DMS 273 (cell line): Measurements from ENCODE around the gene PRDM4.
"Not testable (repeated sequence)": the region's sequence is repeated elsewhere in the genome, so short reads cannot be mapped to it uniquely, and the experiment has no call there.

Experiments used
- DNase-seq: peaks from one replicate; lab custom pipeline; 2025; ENCODE audit not compliant: unreplicated experiment; lab: John Stamatoyannopoulos, UW

The PRDM4 gene

GRCh38 chr12:107702106-107702505, 58.8 kb downstream of the PRDM4 start:
- no peak for DNase-seq

GRCh38 chr12:107695772-107696171, 65.2 kb downstream of the PRDM4 start:
- DNase-seq: not testable (repeated sequence)

- DNase-seq: peak; percentile 96
These were observed 75.3 kb downstream of the PRDM4 start, which contains the start of gene PWP1 for GRCh38 chr12:107685360-107686248. PWP1 (plus strand) TSS chr12:107685799; CDS start chr12:107685900, 101 bp downstream.

- peak; percentile 59 for DNase-seq
These were observed 76.0 kb downstream of the PRDM4 start for GRCh38 chr12:107684990-107685359.

- DNase-seq: peak; percentile 29
These were observed 76.7 kb downstream of the PRDM4 start for GRCh38 chr12:107684029-107684795.
